NCI-H524 (cell line): Measurements from ENCODE around the gene ADARB1.

ENCODE experiments used
- DNase-seq, 2 experiments: peaks; one replicate each; lab custom pipeline; 2025; lab: John Stamatoyannopoulos, UW

Gene ADARB1

GRCh38 chr21:45225741-45226327, 151.5 kb downstream of the ADARB1 start:
- DNase-seq = no peak

DNA sequence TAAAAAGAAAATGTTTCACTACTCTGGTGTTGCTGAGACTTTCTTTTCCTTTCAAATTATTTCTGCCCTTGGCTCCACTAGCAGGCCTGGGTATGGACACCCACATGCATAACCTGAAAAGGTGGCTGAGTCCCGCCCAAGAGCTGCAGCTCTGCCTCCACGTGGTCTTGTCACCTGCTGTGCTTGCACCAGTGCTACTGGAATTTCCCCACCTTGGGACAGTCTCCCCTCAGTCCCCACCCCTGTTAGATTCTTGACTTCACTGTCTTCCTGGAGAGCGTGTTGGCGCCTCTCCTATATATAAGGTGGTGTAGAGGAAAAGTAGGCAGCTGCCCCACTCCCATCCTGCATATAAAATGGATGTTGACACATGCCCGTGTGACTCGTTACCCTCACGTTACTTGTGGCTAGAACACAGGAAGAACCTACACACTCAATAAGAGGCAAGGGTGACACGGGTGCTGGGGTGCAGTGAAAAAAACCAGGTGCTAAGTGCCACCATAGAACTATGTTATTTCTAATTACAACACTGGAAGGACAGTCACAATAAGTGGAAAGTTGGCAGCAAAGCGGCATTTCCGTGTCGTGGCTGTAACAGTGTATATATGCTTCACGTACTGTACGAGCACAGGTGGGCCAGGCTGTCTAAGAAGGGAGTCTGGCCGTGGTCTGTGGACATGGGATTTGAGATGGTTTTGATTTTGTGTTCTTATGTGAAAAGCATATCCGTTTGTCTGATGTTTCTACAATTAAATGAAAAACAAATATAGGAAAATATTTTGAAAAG, 152.4 kb downstream of the ADARB1 start:
- no peak for DNase-seq

DNA sequence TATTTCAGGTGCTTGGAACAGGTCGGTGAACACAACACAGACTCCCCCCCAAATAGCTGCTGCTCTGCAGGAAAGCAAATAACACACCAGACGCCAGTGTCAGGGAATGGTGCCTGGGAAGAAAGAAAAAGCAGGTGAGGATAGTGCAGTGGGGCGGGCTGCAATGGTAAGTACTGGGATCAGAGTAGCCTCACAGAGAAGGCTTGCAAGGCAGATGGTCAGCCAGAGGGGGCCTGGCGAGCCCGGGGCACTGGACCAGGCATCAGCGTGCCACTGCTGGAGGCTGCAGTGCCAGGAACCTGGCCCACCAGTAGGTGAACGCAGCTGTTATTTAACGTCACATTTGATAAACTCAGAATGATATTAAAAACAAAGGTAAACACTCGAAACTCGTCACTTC, 153.4 kb downstream of the ADARB1 start:
- DNase-seq = no peak

DNA sequence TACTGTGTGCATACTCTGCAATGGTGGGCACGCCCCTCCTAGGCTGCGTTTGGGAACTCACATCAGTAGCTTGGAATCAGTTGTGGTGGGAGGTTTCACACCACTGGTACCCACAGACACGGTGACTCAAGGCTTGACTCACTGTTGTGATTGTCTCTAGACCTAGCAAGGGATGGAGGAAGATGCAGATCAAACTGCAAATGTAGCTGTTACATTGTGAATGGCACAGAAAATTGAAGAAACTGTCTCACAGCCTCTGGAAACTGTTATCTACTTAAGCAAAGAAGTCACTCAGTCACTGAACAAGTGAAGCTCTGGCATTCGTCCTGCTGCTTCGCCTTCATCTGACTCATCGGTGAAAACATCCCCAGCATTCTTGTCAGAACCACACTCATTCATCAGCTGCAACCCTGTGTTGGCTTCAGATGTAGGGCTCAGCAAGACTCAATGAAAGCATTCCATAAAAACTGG, 153.8 kb downstream of the ADARB1 start:
- no peak for DNase-seq

DNA sequence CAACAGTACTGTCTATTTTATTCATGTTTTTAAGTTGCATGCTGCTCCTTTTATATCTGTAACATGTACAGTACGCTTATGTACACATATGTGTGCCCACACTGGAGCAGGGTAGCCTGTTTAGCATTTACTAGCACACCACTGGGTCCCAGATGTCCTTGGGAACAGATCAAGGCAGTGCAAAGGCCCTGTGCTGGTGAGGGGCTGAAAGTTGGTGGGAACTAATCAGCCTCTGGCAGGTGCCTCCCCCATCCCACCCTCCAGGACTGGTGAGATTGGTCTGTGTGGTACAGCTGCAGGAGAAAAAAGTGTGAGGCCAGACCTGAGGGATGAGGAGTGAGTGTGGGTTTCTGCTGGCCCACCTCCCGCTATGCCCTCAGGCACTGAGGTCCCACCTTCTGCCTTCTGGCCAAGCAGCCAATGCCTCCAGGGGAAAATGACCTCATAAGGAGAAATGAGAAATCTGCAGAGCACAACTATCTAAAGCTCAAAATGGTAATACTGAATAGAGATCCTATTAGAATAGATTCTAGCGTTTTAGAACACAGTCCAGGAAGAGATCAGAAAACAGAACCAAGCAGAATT, 154.4 kb downstream of the ADARB1 start:
- no peak for DNase-seq

GRCh38 chr21:45231705-45232104, 157.3 kb downstream of the ADARB1 start:
- DNase-seq = no peak

DNA sequence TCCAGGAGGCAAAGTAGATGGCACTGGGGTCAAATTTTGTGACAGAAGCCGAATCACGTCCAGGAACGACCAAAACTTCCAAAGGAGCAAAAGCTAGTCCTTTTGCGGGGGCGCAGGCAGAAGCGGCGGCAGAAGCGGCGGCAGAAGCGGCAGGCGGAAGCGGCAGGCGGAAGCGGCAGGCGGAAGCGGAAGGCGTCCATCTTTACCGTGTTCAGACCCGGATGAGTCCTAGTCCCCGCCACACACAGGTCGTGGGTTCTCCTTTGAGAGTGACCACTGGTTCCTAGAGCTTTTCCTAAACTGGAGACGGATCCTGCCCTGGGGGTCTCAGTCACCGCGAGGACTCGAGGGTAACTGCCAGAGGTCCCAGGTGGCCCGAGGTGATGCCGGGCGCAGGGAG, 159.7 kb downstream of the ADARB1 start:
- DNase-seq = no peak

GRCh38 chr21:45234965-45235364, 160.6 kb downstream of the ADARB1 start:
- no peak for DNase-seq

DNA sequence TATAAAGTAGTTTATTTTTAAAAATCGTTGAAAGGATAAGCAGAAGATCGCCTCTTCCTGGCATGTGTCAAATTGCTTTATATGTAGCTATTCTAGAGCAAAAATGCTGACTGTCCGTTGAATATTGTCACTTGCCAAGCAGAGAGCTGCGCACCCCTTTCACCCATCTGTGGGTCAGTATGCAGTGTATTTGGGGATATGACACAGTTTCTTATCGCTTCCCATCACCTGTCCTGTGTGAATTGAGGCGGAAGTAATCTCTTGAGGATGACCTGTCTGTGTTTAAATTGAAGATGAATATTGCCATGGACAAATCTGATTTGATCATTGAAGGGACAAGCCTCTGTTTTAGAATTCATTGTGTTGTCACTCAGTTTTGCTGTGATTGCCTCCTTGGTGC, 161.1 kb downstream of the ADARB1 start:
- no peak for DNase-seq

GRCh38 chr21:45236481-45236880, 162.1 kb downstream of the ADARB1 start:
- DNase-seq = no peak

DNA sequence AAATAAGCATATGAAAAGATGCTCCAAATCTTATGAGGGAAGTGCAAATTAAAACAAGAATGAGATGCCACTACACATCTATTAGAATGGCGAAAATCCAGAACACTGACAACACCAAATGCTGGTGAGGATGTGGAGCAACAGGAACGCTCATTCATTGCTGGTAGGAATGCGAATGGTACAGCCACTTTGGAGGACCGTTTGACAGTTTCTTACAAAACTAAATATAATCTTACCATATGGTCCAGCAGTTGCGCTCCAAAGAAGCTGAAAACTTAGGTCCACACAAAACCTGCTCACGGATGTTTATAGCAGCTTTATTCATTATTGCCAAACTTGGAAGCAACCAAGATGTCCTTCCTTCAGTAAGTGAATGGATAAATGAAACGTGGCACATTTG, 163.0 kb downstream of the ADARB1 start:
- no peak for DNase-seq

DNA sequence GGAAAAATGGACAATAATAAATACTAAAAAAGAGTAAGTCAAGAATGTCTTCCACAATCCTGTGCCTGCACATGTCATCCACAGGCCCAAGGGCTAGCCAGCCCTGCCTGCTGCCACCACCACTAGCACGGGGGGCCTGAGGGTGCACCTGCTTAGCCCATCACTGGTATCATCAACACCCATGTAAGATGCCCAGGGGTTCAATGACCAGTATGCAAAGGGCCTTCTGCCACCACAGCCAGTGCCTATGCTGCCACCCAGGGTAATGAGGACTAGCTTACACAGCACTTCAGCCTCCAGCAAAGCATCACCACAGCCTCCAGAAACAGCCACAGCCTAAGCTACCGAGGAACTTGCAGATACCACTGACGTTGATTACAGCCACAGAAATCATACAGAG, 167.0 kb downstream of the ADARB1 start:
- DNase-seq = no peak

DNA sequence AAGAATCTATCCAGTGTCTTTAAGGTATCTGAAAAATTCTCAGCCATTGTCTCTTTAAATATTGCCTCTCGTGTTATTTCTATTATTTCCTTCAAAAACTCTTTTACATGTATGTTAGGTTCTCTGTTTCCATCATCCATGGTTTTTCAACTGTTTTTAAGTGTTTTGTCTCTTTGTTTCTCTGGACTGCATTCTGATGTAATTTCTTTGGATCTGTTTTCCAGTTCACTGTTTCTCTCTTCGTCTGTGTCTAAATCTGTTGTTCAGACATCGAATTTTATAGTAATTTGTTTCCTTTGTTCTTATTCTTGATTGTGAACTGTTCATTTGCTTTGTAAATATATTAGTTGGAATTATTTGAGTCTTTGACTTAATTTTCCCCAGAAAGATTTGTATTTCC, 169.2 kb downstream of the ADARB1 start:
- DNase-seq = no peak

- no peak for DNase-seq
Observed at GRCh38 chr21:45244799-45245340, 170.5 kb downstream of the ADARB1 start.

GRCh38 chr21:45246386-45247320, 172.3 kb downstream of the ADARB1 start:
- no peak for DNase-seq

DNA sequence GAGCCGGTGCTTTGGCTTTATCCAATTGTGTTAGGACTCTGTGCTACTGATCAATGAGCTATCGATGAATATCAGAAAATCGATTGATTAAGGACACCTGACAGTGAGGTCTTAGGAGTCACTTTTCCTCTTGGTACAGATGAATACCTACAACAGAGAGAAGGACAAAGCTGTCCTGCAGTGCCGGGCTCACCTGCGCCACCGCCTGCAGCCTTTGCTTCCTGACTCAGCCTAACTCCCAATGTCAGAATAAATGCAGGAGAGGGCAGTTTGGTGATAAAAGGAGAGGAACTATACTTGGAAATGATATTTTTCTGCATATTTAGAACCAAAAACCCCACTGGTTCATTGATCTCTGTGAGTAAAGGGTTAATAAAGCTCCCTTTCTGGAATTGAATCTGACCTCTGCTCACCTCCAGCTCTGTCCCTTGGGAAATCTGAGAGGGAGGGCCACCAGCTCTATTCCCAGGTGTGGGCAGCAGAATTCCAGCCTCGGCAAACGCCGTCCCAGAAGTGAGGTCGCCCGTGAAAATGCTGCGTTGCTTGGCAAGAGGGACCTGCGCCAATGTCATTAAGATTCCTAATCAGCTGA, 174.0 kb downstream of the ADARB1 start:
- DNase-seq = no peak

GRCh38 chr21:45248893-45249381, 174.6 kb downstream of the ADARB1 start:
- DNase-seq = peak; percentile 68 to 87

- DNase-seq = no peak
Observed at GRCh38 chr21:45249626-45250025, 175.2 kb downstream of the ADARB1 start.

DNA sequence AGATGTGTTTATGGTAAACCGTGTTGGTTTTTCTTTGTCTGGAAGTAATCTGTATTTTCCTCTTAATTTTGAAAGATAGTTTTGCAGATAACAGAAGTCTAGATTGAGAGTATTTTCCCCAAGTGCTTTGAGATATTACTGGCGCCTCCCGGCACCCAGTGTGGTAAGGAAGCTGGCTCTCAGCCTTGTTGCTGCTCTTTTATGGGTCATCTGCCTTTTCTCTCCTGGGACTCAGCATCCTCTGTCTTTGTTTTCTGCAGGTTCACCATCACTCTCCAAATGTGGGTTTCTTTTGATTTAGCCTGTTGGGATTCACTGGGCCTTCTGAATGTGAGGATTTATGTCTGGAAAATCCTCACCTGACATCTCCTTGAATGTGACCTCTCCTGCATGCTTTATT, 175.9 kb downstream of the ADARB1 start:
- no peak for DNase-seq

DNA sequence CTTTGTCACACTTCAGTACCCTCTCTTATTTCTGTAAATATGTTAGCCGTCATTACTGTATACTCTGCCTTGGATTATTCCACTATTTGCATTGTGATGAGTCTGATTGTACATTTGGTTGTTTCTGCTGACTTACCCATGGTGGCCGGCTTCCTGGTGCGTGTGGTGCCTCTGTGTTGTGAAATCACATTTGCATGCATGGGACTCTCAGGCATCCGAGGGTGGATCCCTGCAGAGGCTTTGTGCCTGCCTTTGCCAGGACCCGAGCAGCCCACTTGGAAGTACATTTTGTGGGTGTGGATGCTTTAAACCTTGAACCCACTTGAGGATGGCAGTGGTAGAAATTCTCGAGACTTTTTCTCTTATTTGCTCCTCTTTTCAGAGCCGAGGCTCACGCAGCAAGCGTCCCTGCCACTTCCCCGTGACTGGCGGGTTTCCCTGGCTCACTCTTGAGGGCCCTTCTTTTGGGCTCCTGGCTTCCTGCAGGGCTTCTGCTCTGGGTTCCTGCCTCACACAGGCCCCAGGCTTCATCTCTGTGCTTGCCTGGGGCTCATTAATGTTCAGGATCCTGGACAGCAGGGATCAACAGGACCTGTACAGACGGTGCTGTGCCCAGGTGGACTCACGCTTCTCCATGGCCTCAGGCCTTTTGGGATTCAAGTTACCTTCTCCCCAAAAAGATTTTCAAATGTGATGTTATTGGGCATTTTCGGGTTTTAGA, 176.7 kb downstream of the ADARB1 start:
- DNase-seq = no peak
